ENCODE results near the gene POPDC2.

POPDC2 gene

GRCh38 chr3:119700269-119700919 lies 40.0 kb upstream of the POPDC2 start:
- H3K36me3 ChIP-seq, result no peaks in the 10 kb centered on the region
- H3K27me3 ChIP-seq, result peaks cover 18% of the 10 kb centered on the region
- TF ChIP-seq CTCF (IDR thresholded peaks at IDR 0.05), result no peak
- H3K4me1 ChIP-seq (ENCODE audit: control insufficient read depth in 1 of 2, insufficient read depth in 1 of 2, low read depth in 1 of 2, low read length in 1 of 2), result peaks cover 14 to 18% of the 10 kb centered on the region in 2 experiments
- H3K9me3 ChIP-seq, result no peaks in the 10 kb centered on the region
- H3K4me3 ChIP-seq (ENCODE audit: low read depth in 1 of 2, low read length in 1 of 2), result no peak overlapping the region
- peak overlapping the region; percentile 25 for H3K27ac ChIP-seq

GRCh38 chr3:119697394-119697793 lies 37.0 kb upstream of the POPDC2 start:
- Histone ChIP-seq H3K4me1 (ENCODE audit: control insufficient read depth in 1 of 2, insufficient read depth in 1 of 2, low read depth in 1 of 2, low read length in 1 of 2) (peaks cover 5 to 10% of the 10 kb centered on the region in 2 experiments), H3K27ac (no peak overlapping the region), H3K4me3 (ENCODE audit: low read depth in 1 of 2, low read length in 1 of 2) (no peak overlapping the region), H3K9me3 (no peaks in the 10 kb centered on the region), H3K27me3 (no peaks in the 10 kb centered on the region), H3K36me3 (no peaks in the 10 kb centered on the region)
- TF ChIP-seq CTCF (IDR thresholded peaks at IDR 0.05), result no peak

- Histone ChIP-seq H3K27me3 (no peaks in the 10 kb centered on the region), H3K4me1 (ENCODE audit: control insufficient read depth in 1 of 2, insufficient read depth in 1 of 2, low read depth in 1 of 2, low read length in 1 of 2) (no peaks in the 10 kb centered on the region), H3K9me3 (no peaks in the 10 kb centered on the region), H3K4me3 (ENCODE audit: low read depth in 1 of 2, low read length in 1 of 2) (no peak overlapping the region), H3K36me3 (no peaks in the 10 kb centered on the region), H3K27ac (no peak overlapping the region)
- TF ChIP-seq CTCF (IDR thresholded peaks at IDR 0.05), result no peak
Observed at GRCh38 chr3:119695480-119695879, 35.1 kb upstream of the POPDC2 start.

GRCh38 chr3:119690043-119690656 lies 29.8 kb upstream of the POPDC2 start:
- no peak overlapping the region for H3K27ac ChIP-seq
- TF ChIP-seq CTCF (IDR thresholded peaks at IDR 0.05), result no peak

GRCh38 chr3:119683421-119683820 lies 23.0 kb upstream of the POPDC2 start:
- no peak for TF ChIP-seq CTCF (IDR thresholded peaks at IDR 0.05)
- H3K4me3 ChIP-seq (ENCODE audit: low read depth in 1 of 2, low read length in 1 of 2), result no peak overlapping the region
- H3K27me3 ChIP-seq, result no peaks in the 10 kb centered on the region
- H3K4me1 ChIP-seq (ENCODE audit: control insufficient read depth in 1 of 2, insufficient read depth in 1 of 2, low read depth in 1 of 2, low read length in 1 of 2), result no peaks in the 10 kb centered on the region
- no peaks in the 10 kb centered on the region for H3K36me3 ChIP-seq
- H3K9me3 ChIP-seq, result no peaks in the 10 kb centered on the region
- no peak overlapping the region for H3K27ac ChIP-seq

More at GRCh38 chr3:119690043-119690656, 29.8 kb upstream of the POPDC2 start:
- no peaks in the 10 kb centered on the region for H3K27me3 ChIP-seq
- H3K9me3 ChIP-seq, result no peaks in the 10 kb centered on the region
- H3K4me1 ChIP-seq (ENCODE audit: control insufficient read depth in 1 of 2, insufficient read depth in 1 of 2, low read depth in 1 of 2, low read length in 1 of 2), result no peaks in the 10 kb centered on the region
- H3K36me3 ChIP-seq, result no peaks in the 10 kb centered on the region
- no peak overlapping the region for H3K4me3 ChIP-seq (ENCODE audit: low read depth in 1 of 2, low read length in 1 of 2)

Data from neutrophil (primary cell).